CD4-positive, alpha-beta T cell treated with Interleukin-17A for 4 hours (primary cell): ENCODE measurements around the gene TCF15.
"Not testable (repeated sequence)": the region's sequence is repeated elsewhere in the genome, so short reads cannot be mapped to it uniquely, and the experiment has no call there.

Experiments
- DNase-seq: peaks from one replicate; pipeline ENCODE4 v3.0.0-alpha.2; 2020; ENCODE audit warnings: mixed read lengths

TCF15 gene

GRCh38 chr20:642013-642397 is 31.9 kb upstream of the TCF15 start:
- DNase-seq: not testable (repeated sequence)

GRCh38 chr20:641516-641875 is 31.4 kb upstream of the TCF15 start:
- DNase-seq: no peak

- no peak for DNase-seq
Measured at GRCh38 chr20:640674-641515, 30.8 kb upstream of the TCF15 start.

GRCh38 chr20:638579-638978 is 28.5 kb upstream of the TCF15 start:
- no peak for DNase-seq

GRCh38 chr20:637559-637958 is 27.4 kb upstream of the TCF15 start:
- DNase-seq: no peak

GRCh38 chr20:635893-636338 is 25.8 kb upstream of the TCF15 start:
- no peak for DNase-seq

- no peak for DNase-seq
Measured at GRCh38 chr20:635028-635892, 25.2 kb upstream of the TCF15 start.

- DNase-seq: no peak
Measured at GRCh38 chr20:634148-634925, 24.2 kb upstream of the TCF15 start.

GRCh38 chr20:631101-631500 is 21.0 kb upstream of the TCF15 start:
- DNase-seq: no peak

- no peak for DNase-seq
Measured at GRCh38 chr20:626579-626978, 16.5 kb upstream of the TCF15 start.

- no peak for DNase-seq
Measured at GRCh38 chr20:625360-625932, 15.3 kb upstream of the TCF15 start.

GRCh38 chr20:623704-624103 is 13.6 kb upstream of the TCF15 start:
- no peak for DNase-seq

GRCh38 chr20:623021-623420 is 12.9 kb upstream of the TCF15 start:
- no peak for DNase-seq

GRCh38 chr20:622161-622560 is 12.1 kb upstream of the TCF15 start:
- DNase-seq: no peak

- no peak for DNase-seq
Measured at GRCh38 chr20:621125-621756, 11.1 kb upstream of the TCF15 start.

GRCh38 chr20:620246-620645 is 10.1 kb upstream of the TCF15 start:
- no peak for DNase-seq

- no peak for DNase-seq
Measured at GRCh38 chr20:618980-619379, 8.9 kb upstream of the TCF15 start.

GRCh38 chr20:617934-618690 is 8.0 kb upstream of the TCF15 start:
- DNase-seq: no peak

GRCh38 chr20:615514-615913 is 5.4 kb upstream of the TCF15 start:
- no peak for DNase-seq

GRCh38 chr20:611843-612185 is 1.7 kb upstream of the TCF15 start:
- no peak for DNase-seq

GRCh38 chr20:611047-611842 is 1.1 kb upstream of the TCF15 start:
- no peak for DNase-seq
